ENCODE data around the gene APBB2. TPM values are rescaled to one million over a fixed set of nuclear protein-coding genes. Genes with fewer than 3 reads are reported as not detected.

Gene APBB2
- total RNA-seq, 1 experiment from 2014 or later = 49.0 TPM

GRCh38 chr4:41050880-41051775 is 163.2 kb downstream of the APBB2 start:
- Mint-ChIP-seq H3K4me3 (no peak overlapping the region), H3K27me3 (ENCODE audit: low read depth) (no peaks in the 10 kb centered on the region), H3K27ac (peak overlapping the region; percentile 20), H3K9me3 (peaks cover 19% of the 10 kb centered on the region), H3K4me1 (peaks cover 13% of the 10 kb centered on the region), H3K36me3 (peaks cover 18% of the 10 kb centered on the region)
- peak; percentile 39; the same call in 1 of the 2 replicates for ATAC-seq
- POLR2A ChIA-PET = interaction anchor here (0.5 kb wide), 1 partner anchor 146 kb away, joined by 3 read pairs; no protein-coding TSS in a partner anchor
- CTCF ChIA-PET = interaction anchor here (0.6 kb wide), 1 partner anchor 165 kb away, joined by 6 read pairs; no protein-coding TSS in a partner anchor
- TF ChIP-seq PRRX2 (CRISPR knock-in tag; IDR thresholded peaks at IDR 0.05) = no peak
- TF ChIP-seq AFF4 (CRISPR knock-in tag; IDR thresholded peaks at IDR 0.05; ENCODE audit: borderline replicate concordance) = no peak
- TF ChIP-seq CREM (CRISPR knock-in tag; IDR thresholded peaks at IDR 0.05) = no peak
- no peak for TF ChIP-seq GTF2I (CRISPR knock-in tag; conservative IDR thresholded peaks at IDR 0.05)
- TF ChIP-seq CBFB (CRISPR knock-in tag; IDR thresholded peaks at IDR 0.05; ENCODE audit: low read depth) = no peak
- no peak for TF ChIP-seq OVOL2 (CRISPR knock-in tag; IDR thresholded peaks at IDR 0.05; ENCODE audit: borderline replicate concordance)
- TF ChIP-seq ELF4 (CRISPR knock-in tag; IDR thresholded peaks at IDR 0.05; ENCODE audit: low read depth) = no peak
- no peak for TF ChIP-seq ESRRA (CRISPR knock-in tag; IDR thresholded peaks at IDR 0.05; ENCODE audit: borderline replicate concordance)
- no peak for TF ChIP-seq USF2 (CRISPR knock-in tag; IDR thresholded peaks at IDR 0.05)
- no peak for TF ChIP-seq FOXP4 (CRISPR knock-in tag; IDR thresholded peaks at IDR 0.05)
- no peak for TF ChIP-seq RORB (CRISPR knock-in tag; IDR thresholded peaks at IDR 0.05)
- no peak for TF ChIP-seq ZBTB43 (CRISPR knock-in tag; IDR thresholded peaks at IDR 0.05)
- no peak for TF ChIP-seq ATF6 (CRISPR knock-in tag; IDR thresholded peaks at IDR 0.05)
- TF ChIP-seq NFE2L1 (CRISPR knock-in tag; IDR thresholded peaks at IDR 0.05) = no peak
- TF ChIP-seq USF1 (CRISPR knock-in tag; IDR thresholded peaks at IDR 0.05) = no peak
- TF ChIP-seq ZNF121 (CRISPR knock-in tag; IDR thresholded peaks at IDR 0.05) = no peak
- TF ChIP-seq ETV6 (CRISPR knock-in tag; IDR thresholded peaks at IDR 0.05) = no peak
- no peak for TF ChIP-seq RELA (CRISPR knock-in tag; IDR thresholded peaks at IDR 0.05; ENCODE audit: borderline replicate concordance)
- TF ChIP-seq ZSCAN18 (CRISPR knock-in tag; IDR thresholded peaks at IDR 0.05) = no peak
- TF ChIP-seq PRDM15 (CRISPR knock-in tag; IDR thresholded peaks at IDR 0.05) = no peak
- DNase-seq (ENCODE audit: low spot score) = no peak
